Endodermal cell (in vitro differentiated cells): ENCODE data around the gene KRT6B. TPM values are rescaled to one million over a fixed set of nuclear protein-coding genes. Genes with fewer than 3 reads are reported as not detected.

Experiments used
- DNase-seq: peaks from one replicate; pipeline ENCODE4 v3.0.0-alpha.2; 2017
- H3K27ac ChIP-seq: 2 replicates; pipeline ENCODE4 v1.5.1; 2013; ENCODE audit warnings: mild to moderate bottlenecking, low read depth, low read length, moderate library complexity
- H3K27me3 ChIP-seq: 2 replicates; pipeline ENCODE4 v1.6.1; 2013; ENCODE audit warnings: mild to moderate bottlenecking, low read length, moderate library complexity; ENCODE audit not compliant: insufficient read depth, control insufficient read depth, poor library complexity, severe bottlenecking
- H3K36me3 ChIP-seq: 2 replicates; pipeline ENCODE4 v1.7.0; 2013; ENCODE audit warnings: mild to moderate bottlenecking, low read length, moderate library complexity; ENCODE audit not compliant: control insufficient read depth, insufficient read depth
- H3K4me1 ChIP-seq: one replicate; pipeline ENCODE4 v1.7.0; 2013; ENCODE audit warnings: low read length; ENCODE audit not compliant: control insufficient read depth, insufficient read depth
- H3K4me3 ChIP-seq: 2 replicates; pipeline ENCODE4 v1.5.1; 2013; ENCODE audit warnings: mild to moderate bottlenecking, low read length, moderate library complexity
- H3K9ac ChIP-seq: 2 replicates; pipeline ENCODE4 v1.6.1; 2013; ENCODE audit warnings: mild to moderate bottlenecking, low read length, moderate library complexity; ENCODE audit not compliant: poor library complexity, severe bottlenecking; ENCODE audit errors: extremely low read depth
- H3K9me3 ChIP-seq: 2 replicates; pipeline ENCODE4 v1.6.1; 2013; ENCODE audit warnings: mild to moderate bottlenecking, low read length, moderate library complexity; ENCODE audit not compliant: control insufficient read depth
- H3K27ac Mint-ChIP-seq: 2 replicates; pipeline ENCODE4 v1.8.0; 2020; ENCODE audit warnings: mixed read lengths
- H3K27me3 Mint-ChIP-seq: 2 replicates; pipeline ENCODE4 v1.8.0; 2021; ENCODE audit warnings: mild to moderate bottlenecking, mixed read lengths; ENCODE audit not compliant: insufficient read depth
- H3K36me3 Mint-ChIP-seq: 2 replicates; pipeline ENCODE4 v1.8.0; 2020; ENCODE audit warnings: low read depth, mixed read lengths
- H3K4me1 Mint-ChIP-seq: 2 replicates; pipeline ENCODE4 v1.8.0; 2020; ENCODE audit warnings: mixed read lengths
- H3K4me3 Mint-ChIP-seq: 2 replicates; pipeline ENCODE4 v1.8.0; 2020; ENCODE audit warnings: mild to moderate bottlenecking, moderate library complexity, mixed read lengths
- H3K9me3 Mint-ChIP-seq: 2 replicates; pipeline ENCODE4 v1.8.0; 2020; ENCODE audit warnings: mild to moderate bottlenecking, mixed read lengths
- CTCF ChIP-seq: fragments of 200-600 bp; sonication (generic); conservative IDR thresholded peaks from 2 replicates; pipeline ENCODE4 v1.5.0; 2021; ENCODE audit warnings: antibody characterized with exemption, mild to moderate bottlenecking
- WGBS, 2 experiments: methylation state at CpG; one replicate each; pipeline versions ENCODE4 v1.1.5 to v1.1.7; 2013; ENCODE audit warnings: missing lambda C conversion rate in 2 of 2, mixed read lengths in 1 of 2; ENCODE audit not compliant: insufficient coverage in 1 of 2, insufficient read length in 1 of 2; 5-methylcytosine and 5-hydroxymethylcytosine counted together
- total RNA-seq, 2 donors: library from RNA; stranded (reverse); fragmentation: NEBNext Ultra II Directional in 1 of 2; extraction: Animal tissue kit (Norgen Biotek cat#: 25700) in 1 of 2; gene quantifications; 2 replicates in 1 of 2; 3 replicates in 1 of 2; pipeline ENCODE4 v1.2.1, GENCODE V29; 2021

Gene KRT6B
- total RNA-seq, 2 donors from 2014 or later: not detected

GRCh38 chr12:52486166-52487105 lies 34.5 kb upstream of the KRT6B start:
- Histone ChIP-seq H3K27me3 (no peaks in the 10 kb centered on the region), H3K9ac (no peak overlapping the region), H3K27ac (no peak overlapping the region), H3K9me3 (peaks cover 13% of the 10 kb centered on the region), H3K36me3 (no peaks in the 10 kb centered on the region), H3K4me3 (no peak overlapping the region), H3K4me1 (no peaks in the 10 kb centered on the region)
- no peaks in the 10 kb centered on the region for H3K36me3 Mint-ChIP-seq
- H3K9me3 Mint-ChIP-seq: peaks cover 2% of the 10 kb centered on the region
- no peak overlapping the region for H3K27ac Mint-ChIP-seq
- H3K4me1 Mint-ChIP-seq: no peaks in the 10 kb centered on the region
- TF ChIP-seq CTCF: no peak
- no peak for DNase-seq
- H3K4me3 Mint-ChIP-seq: no peak overlapping the region
- peaks cover 27% of the 10 kb centered on the region for H3K27me3 Mint-ChIP-seq
- 80 to 90% methylated on average over 1 to 5 of the region's 5 CpGs for WGBS, 2 experiments

DNA sequence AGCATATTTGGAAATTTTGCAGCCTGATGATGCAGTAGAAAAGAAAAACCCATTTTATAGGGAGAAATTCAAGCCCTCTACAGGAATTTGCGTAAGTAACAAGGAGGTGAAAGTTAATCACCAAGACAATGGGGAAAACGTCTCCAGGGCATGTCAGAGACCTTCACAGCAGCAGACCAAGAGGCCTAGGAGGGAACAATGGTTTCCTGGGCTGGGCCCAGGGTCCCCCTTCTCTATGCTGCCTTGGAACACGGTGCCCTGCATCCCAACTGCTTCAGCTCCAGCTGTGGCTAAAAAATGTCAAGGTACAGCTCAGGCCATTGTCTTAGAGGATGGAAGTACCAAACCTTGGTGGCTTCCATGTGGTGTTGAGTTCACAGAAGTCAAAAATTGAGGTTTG lies 28.1 kb upstream of the KRT6B start:
- no peak for DNase-seq
- H3K36me3 ChIP-seq: no peaks in the 10 kb centered on the region

GRCh38 chr12:52477651-52478050 lies 25.7 kb upstream of the KRT6B start:
- Mint-ChIP-seq H3K27me3 (no peaks in the 10 kb centered on the region), H3K9me3 (peaks cover 18% of the 10 kb centered on the region), H3K36me3 (no peaks in the 10 kb centered on the region), H3K27ac (no peak overlapping the region), H3K4me1 (no peaks in the 10 kb centered on the region), H3K4me3 (no peak overlapping the region)
- Histone ChIP-seq H3K27ac (no peak overlapping the region), H3K4me3 (no peak overlapping the region), H3K9ac (no peak overlapping the region), H3K27me3 (no peaks in the 10 kb centered on the region), H3K36me3 (no peaks in the 10 kb centered on the region), H3K9me3 (peaks cover 18% of the 10 kb centered on the region), H3K4me1 (no peaks in the 10 kb centered on the region)
- WGBS, 2 experiments: 100% methylated on average over 1 of the region's 2 CpGs; no CpG with 5 or more reads in 1 of the 2 experiments
- TF ChIP-seq CTCF: no peak
- DNase-seq: no peak

More for the DNA sequence above, 28.1 kb upstream of the KRT6B start:
- Histone ChIP-seq H3K27me3 (no peaks in the 10 kb centered on the region), H3K4me1 (no peaks in the 10 kb centered on the region), H3K9ac (no peak overlapping the region), H3K9me3 (peaks cover 25% of the 10 kb centered on the region), H3K4me3 (no peak overlapping the region), H3K27ac (no peak overlapping the region)
- Mint-ChIP-seq H3K4me1 (no peaks in the 10 kb centered on the region), H3K36me3 (no peaks in the 10 kb centered on the region), H3K27ac (no peak overlapping the region), H3K27me3 (peaks cover 12% of the 10 kb centered on the region), H3K9me3 (peaks cover 18% of the 10 kb centered on the region), H3K4me3 (no peak overlapping the region)
- 73 to 78% methylated on average over 2 to 3 of the region's 3 CpGs for WGBS, 2 experiments
- no peak for TF ChIP-seq CTCF
